Ovary (tissue), 9 donors: ENCODE results near the gene FYN. TPM values are rescaled to one million over a fixed set of nuclear protein-coding genes. Genes with fewer than 3 reads are reported as not detected.

Experiments used
- DNase-seq, 5 donors: peaks; one replicate each; pipeline ENCODE4 v3.0.0-alpha.2; 2019 to 2020
- H3K27ac ChIP-seq, 2 donors: fragments of 200-600 bp; one replicate each; pipeline versions ENCODE4 v1.5.1 to v1.8.0; 2019 to 2022
- H3K27me3 ChIP-seq: fragments of 200-600 bp; one replicate; pipeline ENCODE4 v1.8.0; 2022
- H3K36me3 ChIP-seq: fragments of 200-600 bp; sonication (generic); one replicate; pipeline ENCODE4 v1.5.1; 2019
- H3K4me1 ChIP-seq: one replicate; pipeline ENCODE4 v1.8.1; 2013; ENCODE audit warnings: mild to moderate bottlenecking, moderate library complexity; ENCODE audit not compliant: insufficient read depth
- H3K4me3 ChIP-seq: fragments of 200-600 bp; sonication (generic); one replicate; pipeline ENCODE4 v1.5.1; 2017
- H3K9me3 ChIP-seq, 2 donors: fragments of 200-600 bp in 1 of 2; sonication (generic) in 1 of 2; one replicate each; pipeline versions ENCODE4 v1.5.1 to v1.8.1; 2013 to 2019; ENCODE audit warnings: mild to moderate bottlenecking in 1 of 2, moderate library complexity in 1 of 2
- EP300 ChIP-seq: sonication (generic); formaldehyde crosslinking; IDR thresholded peaks from one replicate; pipeline ENCODE4 v1.6.1; 2017; ENCODE audit warnings: antibody characterized with exemption
- POLR2A ChIP-seq: fragments of 450-650 bp; IDR thresholded peaks from one replicate; pipeline ENCODE4 v1.6.1; 2017; ENCODE audit warnings: antibody characterized with exemption, mild to moderate bottlenecking, moderate library complexity
- WGBS, 3 donors: extraction: QIAGEN DNeasy Blood & Tissue Kit in 1 of 3; methylation state at CpG; one replicate each; pipeline versions ENCODE4 v1.1.5 to v1.1.7; 2013 to 2017; 5-methylcytosine and 5-hydroxymethylcytosine counted together
- intact Hi-C, 4 donors: fragments of 100-400 bp; cut with DNase I; formaldehyde crosslinking; loops; one replicate each; pipeline versions ENCODE4 v1.11.0 to v1.15.1; 2022 to 2023
- polyA plus RNA-seq, 2 donors: library from polyadenylated mRNA; stranded (reverse); fragments of 200-250 nt in 1 of 2; fragments of 350-450 nt in 1 of 2; fragmentation: Illumina TruSeq in 1 of 2; extraction: RNeasy Lipid Tissue Mini Kit (QIAGEN cat#74804) in 1 of 2; gene quantifications; one replicate each; pipeline ENCODE4 v1.2.3, GENCODE V29; 2013 to 2014
- total RNA-seq, 7 donors: library from RNA; depleted of rRNA in 2 of 7; stranded (reverse); fragments of >200 nt in 2 of 7; fragmentation: NEBNext Ultra II Directional in 3 of 7; extraction: Animal tissue kit (Norgen Biotek cat#: 25700) in 3 of 7; gene quantifications; one replicate each; pipeline versions ENCODE4 v1.1.0 to v1.2.4, GENCODE V29; 2016 to 2023
- TF ChIP-seq, protein P1 (sequence below), 3 donors: fragments of 450-650 bp in 2 of 3; fragments of 200-600 bp in 1 of 3; IDR thresholded peaks; one replicate each; pipeline versions ENCODE4 v1.5.1 to v1.8.0; 2016 to 2022; ENCODE audit warnings: antibody characterized with exemption in 3 of 3, mild to moderate bottlenecking in 1 of 3
- donor health status: DM: no; HTN: no; CAD: no; lungs with moderate emphysema.
- donor health status: DM: no; HTN: no; CAD: no.
- donor health status: Bipolar disorder and iron deficiency.
- donor health status: DM: yes; HTN: yes; CAD: no.
- donor health status: DM: no; HTN: no; CAD: no.
- donor health status: DM: yes; HTN: yes; CAD: no.

FYN gene
- total and polyA plus RNA-seq, 9 donors = 37.2 to 116 (median 72.7) TPM

DNA sequence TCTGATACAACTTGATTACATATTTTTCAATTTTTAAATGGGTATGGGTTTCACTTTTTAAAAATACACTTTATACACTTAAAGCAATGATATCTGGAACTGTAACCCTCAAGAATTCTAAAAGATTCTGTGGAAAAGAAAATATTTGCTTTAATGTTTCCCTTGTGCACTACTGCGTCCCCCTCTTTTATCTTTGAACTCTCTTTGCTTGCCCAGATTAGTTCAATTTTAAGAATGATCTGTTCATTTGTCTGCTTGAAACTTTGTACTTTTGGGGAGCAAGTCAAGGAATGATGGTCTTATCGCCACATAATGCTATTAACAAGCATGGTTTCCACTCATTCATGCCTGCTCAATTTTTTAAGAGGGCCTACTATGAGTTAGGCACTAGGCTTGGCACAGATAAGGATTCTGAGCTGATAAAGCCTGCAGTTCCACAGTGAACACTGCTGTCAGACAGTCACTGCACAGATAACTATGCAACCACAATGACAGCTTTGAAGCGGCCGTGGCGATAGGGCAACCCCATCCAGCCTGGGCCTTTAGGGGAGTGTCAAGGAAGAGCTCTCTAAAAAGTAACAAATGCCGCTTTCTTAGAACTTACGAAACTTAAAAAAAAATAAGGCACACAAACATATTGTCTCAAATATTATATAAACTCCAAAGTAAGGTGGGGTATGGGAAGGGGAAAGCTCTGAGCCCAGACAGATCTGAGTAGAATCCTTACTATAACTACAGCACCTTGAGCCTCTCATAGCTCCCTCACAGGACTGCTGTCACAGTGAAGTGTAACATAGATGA is 29.7 kb downstream of the FYN start:
- no peak overlapping the region for H3K4me3 ChIP-seq
- peaks cover 13% of the 10 kb centered on the region for H3K4me1 ChIP-seq
- H3K27ac ChIP-seq = no peak overlapping the region
- H3K36me3 ChIP-seq = no peaks in the 10 kb centered on the region
- TF ChIP-seq EP300 (no peak), POLR2A (no peak)
- TF ChIP-seq, protein P1, sequence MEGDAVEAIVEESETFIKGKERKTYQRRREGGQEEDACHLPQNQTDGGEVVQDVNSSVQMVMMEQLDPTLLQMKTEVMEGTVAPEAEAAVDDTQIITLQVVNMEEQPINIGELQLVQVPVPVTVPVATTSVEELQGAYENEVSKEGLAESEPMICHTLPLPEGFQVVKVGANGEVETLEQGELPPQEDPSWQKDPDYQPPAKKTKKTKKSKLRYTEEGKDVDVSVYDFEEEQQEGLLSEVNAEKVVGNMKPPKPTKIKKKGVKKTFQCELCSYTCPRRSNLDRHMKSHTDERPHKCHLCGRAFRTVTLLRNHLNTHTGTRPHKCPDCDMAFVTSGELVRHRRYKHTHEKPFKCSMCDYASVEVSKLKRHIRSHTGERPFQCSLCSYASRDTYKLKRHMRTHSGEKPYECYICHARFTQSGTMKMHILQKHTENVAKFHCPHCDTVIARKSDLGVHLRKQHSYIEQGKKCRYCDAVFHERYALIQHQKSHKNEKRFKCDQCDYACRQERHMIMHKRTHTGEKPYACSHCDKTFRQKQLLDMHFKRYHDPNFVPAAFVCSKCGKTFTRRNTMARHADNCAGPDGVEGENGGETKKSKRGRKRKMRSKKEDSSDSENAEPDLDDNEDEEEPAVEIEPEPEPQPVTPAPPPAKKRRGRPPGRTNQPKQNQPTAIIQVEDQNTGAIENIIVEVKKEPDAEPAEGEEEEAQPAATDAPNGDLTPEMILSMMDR (IDR thresholded peaks at IDR 0.05) = no peak
- no peaks in the 10 kb centered on the region for H3K9me3 ChIP-seq
- no peaks in the 10 kb centered on the region for H3K27me3 ChIP-seq
- no peak for DNase-seq
- intact Hi-C loops = no loop called here
- WGBS, 3 donors = 63 to 79% (median 71%) methylated on average over 7 of the region's 7 CpGs

DNA sequence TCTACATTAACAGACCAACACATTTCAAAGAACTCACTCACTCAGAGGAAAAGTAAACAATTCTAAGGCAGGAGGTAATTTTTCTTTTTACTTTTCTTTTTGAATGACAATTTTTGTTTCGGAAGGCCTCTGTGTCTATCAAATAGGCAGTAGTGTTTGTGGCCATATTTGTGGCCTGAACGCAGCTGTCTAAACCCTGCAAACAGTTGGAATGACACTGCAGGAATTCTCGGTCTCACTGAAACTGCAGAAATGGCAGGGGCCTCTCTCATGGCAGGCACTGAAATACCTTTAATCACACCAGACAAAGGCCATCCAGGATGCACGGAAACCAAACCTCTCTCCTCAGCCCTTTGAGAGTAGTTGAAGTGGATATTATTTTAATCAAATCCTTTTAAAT is 30.4 kb downstream of the FYN start:
- TF ChIP-seq, protein P1 (IDR thresholded peaks at IDR 0.05) = no peak
- TF ChIP-seq POLR2A (no peak), EP300 (no peak)
- Histone ChIP-seq H3K4me1 (peaks cover 13% of the 10 kb centered on the region), H3K4me3 (no peak overlapping the region), H3K9me3 (no peaks in the 10 kb centered on the region), H3K27me3 (no peaks in the 10 kb centered on the region), H3K27ac (no peak overlapping the region), H3K36me3 (no peaks in the 10 kb centered on the region)
- intact Hi-C loops = no loop called here
- WGBS, 3 donors = 38 to 72% (median 39%) methylated on average over 4 of the region's 4 CpGs
- no peak for DNase-seq

DNA sequence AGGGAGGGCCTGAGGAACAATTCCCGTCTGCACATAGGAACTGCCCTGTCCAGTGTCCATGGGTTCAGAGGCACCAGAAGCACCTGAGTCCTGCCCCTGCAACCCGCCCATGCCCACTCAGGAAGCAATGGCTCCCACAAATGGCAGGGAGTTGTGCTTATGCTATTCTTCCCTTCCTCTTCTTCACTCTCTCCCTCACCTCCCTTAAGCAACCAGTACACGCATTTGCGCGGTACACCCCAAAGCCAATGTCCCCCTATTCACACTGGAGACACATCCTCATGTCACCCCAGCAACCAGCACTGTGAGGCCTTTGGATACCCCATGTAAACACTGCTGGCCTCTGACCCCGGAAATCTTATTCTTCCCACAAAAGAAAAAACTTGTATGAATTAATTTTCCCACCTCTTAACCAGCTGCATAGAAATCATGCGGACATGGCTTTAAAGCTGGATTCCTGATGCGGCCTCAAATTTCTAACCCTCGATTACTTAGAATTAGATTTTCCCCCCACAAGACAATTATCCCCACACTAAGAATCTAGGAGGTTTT is 30.9 kb downstream of the FYN start:
- intact Hi-C loops = no loop called here
- Histone ChIP-seq H3K36me3 (no peaks in the 10 kb centered on the region), H3K4me1 (peaks cover 11% of the 10 kb centered on the region), H3K27ac (no peak overlapping the region), H3K27me3 (no peaks in the 10 kb centered on the region), H3K4me3 (no peak overlapping the region), H3K9me3 (no peaks in the 10 kb centered on the region)
- 88 to 90% (median 90%) methylated on average over 9 of the region's 9 CpGs for WGBS, 3 donors
- TF ChIP-seq, protein P1 (IDR thresholded peaks at IDR 0.05) = no peak
- TF ChIP-seq EP300 (no peak), POLR2A (no peak)
- no peak for DNase-seq

DNA sequence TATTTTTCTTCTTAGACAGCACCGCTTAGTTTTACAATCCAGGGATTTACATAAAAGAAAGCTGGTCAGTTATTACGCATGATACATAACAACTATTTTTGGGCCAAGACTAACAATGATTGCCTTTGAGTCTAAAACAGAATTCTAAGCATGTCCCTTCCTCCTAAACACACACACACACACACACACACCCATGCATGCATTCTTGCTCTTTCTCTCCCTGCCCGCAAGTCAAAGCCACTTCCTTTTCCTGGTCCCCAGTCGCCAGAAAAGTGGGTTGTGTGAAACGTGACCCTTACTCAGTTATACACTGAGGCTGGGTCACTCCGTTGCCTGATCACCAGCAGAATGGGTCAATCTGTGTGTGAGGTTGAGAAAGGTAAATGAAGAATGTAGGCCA is 31.4 kb downstream of the FYN start:
- Histone ChIP-seq H3K4me3 (no peak overlapping the region), H3K9me3 (no peaks in the 10 kb centered on the region), H3K4me1 (peaks cover 11% of the 10 kb centered on the region), H3K36me3 (no peaks in the 10 kb centered on the region), H3K27me3 (no peaks in the 10 kb centered on the region), H3K27ac (no peak overlapping the region)
- intact Hi-C loops = no loop called here
- peak in 1 of 5 donors; percentile 23 for DNase-seq
- TF ChIP-seq EP300 = no peak
- TF ChIP-seq, protein P1 (IDR thresholded peaks at IDR 0.05) = no peak
- no peak for TF ChIP-seq POLR2A
- WGBS, 3 donors = 22 to 57% (median 28%) methylated on average over 6 of the region's 6 CpGs
